GM19324 (cell line): Measurements from ENCODE around the gene TMEM135.
"Not testable (repeated sequence)": the region's sequence is repeated elsewhere in the genome, so short reads cannot be mapped to it uniquely, and the experiment has no call there.

Experiments
- ATAC-seq: cut with Tn5 transposase; IDR thresholded peaks from one replicate; pipeline ENCODE4 v1.9.1; 2021; ENCODE audit warnings: mild to moderate bottlenecking, moderate library complexity; ENCODE audit not compliant: unreplicated experiment, low FRiP score

TMEM135 gene

DNA sequence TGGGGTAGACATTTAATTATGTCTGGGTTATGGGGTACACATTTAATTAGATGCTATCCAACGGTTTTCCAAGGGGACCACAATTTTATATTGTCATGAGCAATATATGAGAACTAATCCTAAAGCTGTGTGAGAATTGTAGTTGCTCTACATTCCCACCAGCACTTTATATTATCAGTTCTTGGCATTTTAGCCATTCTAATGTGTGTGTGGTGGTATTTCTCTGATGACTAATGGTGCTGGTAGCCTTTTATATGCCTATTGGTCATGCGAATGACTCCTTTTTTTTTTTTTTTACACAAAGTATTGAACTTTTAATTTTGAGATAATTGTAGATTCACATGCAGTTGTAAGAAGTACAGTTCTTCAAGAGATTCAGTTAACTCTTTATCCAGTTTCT is 26.2 kb downstream of the TMEM135 start:
- no peak for ATAC-seq

DNA sequence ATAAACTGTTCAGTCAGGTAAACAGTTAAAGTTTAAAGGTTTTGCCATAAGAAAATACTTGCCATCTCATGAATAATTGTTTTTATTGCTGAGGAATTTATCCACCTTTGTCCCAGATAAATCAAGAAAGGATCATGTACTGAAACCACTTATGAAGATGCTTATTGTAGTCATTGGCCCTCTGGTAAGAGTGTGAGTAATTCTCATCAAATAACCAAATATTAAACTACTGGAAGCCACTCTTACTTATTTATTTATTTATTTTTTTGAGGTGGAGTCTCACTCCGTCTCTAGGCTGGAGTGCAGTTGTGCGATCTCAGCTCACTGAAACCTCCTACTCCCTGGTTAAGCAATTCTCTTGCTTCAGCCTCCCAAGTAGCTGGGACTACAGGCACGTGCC is 35.1 kb downstream of the TMEM135 start:
- ATAC-seq = no peak

DNA sequence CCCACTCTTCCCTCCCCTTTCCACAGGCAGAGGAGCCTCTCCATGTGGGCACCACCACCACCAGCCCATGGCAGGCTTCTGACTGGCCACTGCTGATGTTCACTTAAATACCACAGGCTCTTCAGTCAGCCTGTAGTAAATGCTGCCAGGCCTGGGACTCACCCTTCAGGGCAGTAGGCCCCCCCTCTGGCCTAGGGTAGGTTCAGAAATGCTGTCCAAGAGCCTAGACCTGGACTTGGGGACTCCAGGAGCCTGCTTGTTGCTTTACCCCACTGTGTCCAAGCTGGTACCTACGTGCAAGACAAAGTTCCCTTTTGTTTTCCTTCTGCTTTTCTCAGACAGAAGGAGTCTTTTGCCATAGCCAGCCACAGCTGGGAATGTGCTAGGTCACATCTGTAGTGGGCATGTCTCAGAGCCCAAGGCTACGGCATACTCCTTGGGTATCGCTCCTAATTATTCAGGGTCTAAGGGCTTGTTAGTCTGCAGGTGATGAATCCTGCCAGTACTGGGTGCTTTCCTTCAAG is 38.6 kb downstream of the TMEM135 start:
- ATAC-seq = no peak

DNA sequence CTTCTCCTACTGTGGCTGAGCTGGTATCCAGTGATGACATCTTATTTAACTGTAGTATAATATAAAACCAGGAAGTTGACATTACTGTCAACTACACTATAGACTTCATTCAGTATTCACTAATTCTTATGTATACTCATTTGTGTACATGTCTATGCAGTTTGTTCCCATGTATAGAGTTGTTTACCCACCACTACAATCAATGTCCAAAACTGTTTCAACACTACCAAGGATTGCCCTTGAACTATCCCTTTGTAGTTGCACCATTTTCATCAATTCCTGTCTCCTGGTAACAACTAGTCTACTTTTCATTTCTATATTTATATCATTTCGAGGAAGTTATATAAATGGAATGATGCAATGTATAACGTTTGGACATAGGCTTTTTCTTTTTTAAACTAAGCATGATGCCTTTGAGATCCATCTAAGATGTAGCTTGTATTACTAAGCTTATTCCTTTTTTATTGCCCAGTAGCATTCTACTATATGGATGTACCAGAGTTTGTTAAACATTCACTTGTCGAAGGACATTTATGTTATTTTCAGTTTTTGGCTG is 39.2 kb downstream of the TMEM135 start:
- no peak for ATAC-seq

DNA sequence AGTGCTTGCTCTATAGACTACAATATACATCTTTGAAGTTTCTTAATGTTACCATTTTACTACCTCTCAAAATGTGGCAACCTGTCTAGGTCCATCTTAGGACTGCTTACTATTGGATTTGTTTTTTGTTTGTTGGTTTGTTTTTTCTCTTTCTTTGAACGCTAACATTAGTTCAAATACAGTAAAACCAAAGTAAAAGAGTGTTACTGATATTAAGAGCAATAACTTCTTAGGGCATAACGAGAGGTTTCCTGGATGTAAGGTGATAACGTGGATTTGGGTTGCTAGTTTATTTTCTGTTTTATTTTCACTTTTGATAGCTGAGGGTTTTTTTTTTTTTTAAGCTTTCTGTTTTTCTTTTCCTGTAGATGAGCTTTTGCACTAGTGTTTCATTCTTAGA is 43.6 kb downstream of the TMEM135 start:
- ATAC-seq = peak; percentile 59

DNA sequence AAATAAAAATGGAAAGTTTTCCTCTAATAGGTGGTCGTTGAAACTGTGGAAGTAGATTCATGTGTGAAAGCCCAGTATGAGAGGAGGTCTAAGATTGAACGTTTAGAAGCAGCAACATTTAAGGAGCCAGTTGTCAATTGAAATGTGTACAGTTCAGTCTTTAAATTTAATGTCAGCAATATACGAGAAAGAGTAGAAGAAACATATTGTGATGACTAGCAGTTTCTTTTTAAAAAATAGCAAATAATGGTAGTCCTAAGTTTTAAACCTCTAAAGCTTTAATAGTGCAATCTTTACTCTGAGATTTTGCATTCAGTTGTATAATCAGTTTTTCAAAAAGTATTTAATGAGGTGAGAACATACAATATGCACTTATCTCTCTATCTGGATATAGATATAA is 44.9 kb downstream of the TMEM135 start:
- ATAC-seq = no peak

DNA sequence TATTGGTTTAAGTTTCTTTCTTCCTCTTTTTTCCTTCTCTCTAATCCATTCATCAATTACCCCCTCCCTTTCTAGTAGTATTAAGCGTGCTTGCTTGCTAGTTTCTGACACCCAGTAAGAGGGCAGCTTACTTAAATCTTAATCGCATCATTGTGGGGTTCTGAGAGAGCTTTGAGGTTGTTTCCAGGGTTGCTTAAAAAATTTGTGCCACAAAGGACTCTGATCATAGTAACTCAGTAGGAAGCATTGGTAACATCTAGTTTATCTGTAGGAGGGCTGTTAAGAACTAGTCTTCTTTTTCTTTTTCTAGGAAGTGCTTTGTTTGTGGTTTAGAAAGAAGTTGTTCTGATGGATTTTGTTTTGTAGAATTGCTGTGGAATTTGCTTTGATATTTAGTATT is 45.3 kb downstream of the TMEM135 start:
- ATAC-seq = no peak

DNA sequence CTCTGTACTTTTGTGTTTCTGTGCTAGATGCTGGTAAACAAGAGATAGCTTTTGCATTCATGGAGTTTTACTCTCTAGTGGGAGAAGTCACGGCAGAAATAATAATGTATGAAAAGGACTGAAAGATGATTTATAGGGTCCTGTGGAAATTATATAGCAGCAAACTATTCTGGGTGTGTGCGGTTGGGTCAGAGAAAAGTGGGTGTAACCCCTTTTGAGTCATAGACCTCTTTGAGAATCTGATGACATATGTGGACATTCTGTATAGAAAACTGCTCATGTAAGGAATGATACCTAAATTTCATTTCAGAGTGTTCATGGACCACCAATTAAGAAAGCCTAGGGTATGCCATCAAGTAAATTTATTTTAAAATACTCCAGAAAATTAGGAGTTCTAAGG is 54.4 kb downstream of the TMEM135 start:
- ATAC-seq = no peak

DNA sequence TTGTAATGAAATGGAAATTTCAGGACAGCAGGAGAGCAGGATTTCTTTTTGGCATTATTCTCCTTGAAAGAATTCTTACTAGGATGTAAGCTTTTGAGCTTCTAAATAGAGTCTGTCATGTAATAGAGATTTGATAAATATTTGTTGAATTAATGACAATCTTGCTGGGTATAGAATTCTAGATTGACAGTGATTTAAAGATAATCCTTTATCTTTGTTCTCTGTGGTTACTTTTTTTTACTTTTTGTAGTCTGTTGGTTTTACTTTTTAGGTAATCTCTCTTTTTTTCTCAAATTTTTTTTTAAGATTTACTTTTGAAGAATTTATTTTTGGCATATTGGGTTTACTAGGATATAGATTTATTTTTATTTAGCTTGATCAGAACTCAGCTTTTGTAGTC is 54.8 kb downstream of the TMEM135 start:
- ATAC-seq = no peak

DNA sequence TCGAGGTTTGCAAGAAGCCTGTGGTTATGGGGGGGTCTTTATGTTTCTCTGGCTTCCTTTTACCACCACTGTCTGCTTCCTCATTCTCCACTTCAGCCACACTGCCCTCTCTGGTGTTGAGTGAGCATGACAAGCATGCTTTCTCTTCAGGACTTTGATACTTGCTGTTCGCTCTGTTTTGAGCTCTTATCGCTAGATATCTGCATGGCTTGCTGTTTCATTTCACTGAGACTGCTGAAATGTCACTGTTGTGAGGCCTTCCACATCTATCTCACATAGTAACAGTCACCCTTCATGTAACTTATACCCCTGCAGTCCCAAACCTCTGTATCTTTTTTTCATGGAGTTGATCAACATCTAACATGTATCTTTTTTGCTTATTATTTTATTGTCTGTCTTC is 59.8 kb downstream of the TMEM135 start:
- ATAC-seq = no peak

DNA sequence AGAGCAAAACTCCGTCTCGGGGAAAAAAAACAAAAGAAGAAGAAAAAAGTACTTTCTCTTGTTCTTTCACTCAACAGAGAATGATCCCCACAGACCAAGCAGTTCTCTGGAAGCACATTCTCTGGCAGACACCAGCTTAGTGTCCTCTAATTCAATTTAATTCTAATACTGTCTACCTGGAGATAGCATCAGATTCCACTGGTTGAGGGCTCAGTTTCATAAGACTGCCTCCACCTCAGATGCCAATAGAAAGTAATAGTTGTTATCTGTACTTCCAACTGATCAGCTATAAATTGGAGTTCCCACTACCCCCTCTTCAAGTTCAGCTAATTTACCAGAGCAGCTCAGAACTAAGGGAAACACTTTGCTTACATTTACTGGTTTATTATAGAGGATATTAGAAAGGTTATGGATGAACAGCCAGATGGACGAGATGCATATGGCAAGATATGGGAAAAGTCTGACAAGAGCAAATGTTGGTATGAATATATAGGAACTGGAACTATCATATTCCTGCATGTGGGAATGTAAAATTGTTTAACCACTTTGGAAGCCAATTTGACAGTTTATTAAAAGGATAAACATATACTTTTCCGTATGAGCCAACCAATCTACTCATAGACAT is 64.3 kb downstream of the TMEM135 start:
- no peak for ATAC-seq

DNA sequence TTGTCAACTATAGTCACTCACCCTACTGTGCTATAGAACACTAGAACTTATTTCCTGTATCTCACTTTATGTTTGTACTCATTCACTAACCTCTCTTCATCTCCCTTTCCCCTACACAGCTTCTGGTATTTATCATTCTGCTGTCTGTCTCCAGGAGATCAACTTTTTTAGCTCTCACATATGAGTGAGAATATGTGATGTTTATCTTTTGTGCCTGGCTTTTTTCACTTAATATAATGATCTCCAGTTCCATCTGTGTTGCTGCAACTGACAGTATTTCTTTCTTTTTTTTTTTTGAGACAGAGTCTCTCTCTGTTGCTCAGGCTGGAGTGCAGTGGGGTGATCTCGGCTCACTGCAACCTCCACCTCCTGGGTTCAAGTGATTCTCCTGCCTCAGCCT is 68.1 kb downstream of the TMEM135 start:
- not testable (repeated sequence) for ATAC-seq

DNA sequence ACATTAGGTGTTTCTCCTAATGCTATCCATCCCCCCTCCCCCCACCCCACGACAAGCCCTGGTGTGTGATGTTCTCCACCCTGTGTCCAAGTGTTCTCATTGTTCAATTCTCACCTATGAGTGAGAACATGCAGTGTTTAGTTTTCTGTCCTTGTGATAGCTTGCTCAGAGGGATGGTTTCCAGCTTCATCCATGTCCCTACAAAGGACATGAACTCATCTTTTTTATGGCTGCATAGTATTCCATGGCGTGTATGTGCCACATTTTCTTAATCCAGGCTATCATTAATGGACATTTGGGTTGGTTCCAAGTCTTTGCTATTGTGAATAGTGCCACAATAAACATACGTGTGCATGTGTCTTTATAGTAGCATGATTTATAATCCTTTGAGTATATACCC is 69.6 kb downstream of the TMEM135 start:
- ATAC-seq = not testable (repeated sequence)

DNA sequence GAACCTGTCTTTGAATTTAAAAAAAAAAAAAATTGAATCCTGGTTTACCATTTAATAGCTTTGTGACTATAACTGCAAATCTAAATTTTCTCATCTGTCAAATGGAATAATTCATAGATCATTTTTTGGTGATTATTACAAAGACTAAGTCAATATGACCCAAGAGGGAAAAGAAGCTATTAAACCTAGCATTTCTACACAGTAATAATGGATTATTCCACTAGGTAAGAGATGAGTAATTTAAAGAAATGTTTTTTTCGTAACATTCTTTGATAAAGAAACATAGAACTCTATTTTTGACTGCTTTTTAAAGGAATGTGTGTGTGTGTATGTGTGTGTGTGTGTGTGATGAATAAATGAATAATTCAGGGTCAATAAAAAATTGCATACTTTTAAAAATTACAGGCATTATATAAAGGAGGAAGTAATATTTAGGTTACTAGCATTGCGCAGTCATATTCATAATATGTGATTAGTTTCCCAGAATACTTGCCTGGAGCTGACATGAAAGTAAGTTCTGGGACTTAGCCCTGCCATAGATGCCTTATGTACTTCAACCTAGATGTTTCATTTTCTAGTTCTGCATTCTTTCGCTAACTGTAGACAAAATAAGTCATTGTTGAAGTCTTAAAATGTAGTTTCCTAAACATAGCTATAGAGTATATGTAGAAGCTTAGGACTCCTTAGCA is 72.9 kb downstream of the TMEM135 start:
- ATAC-seq = no peak

DNA sequence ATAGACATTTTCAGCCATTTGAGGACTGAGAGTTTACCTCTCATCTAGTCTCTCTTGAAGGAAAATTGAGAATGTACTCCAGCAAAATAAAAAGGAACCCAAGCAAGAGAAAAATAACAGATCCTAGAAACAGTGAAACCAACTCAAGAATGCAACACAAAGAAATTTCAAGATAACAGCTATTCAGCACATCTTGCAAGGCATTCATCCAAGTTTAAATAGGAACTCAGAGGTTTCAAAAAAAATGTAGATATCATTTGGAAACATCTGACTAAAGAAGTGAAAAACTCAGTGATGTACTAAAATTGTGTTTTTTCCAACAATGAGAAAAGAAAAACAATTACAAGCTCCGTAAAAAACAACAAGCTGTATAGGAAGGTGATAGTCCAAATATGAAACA is 76.4 kb downstream of the TMEM135 start:
- ATAC-seq = no peak

DNA sequence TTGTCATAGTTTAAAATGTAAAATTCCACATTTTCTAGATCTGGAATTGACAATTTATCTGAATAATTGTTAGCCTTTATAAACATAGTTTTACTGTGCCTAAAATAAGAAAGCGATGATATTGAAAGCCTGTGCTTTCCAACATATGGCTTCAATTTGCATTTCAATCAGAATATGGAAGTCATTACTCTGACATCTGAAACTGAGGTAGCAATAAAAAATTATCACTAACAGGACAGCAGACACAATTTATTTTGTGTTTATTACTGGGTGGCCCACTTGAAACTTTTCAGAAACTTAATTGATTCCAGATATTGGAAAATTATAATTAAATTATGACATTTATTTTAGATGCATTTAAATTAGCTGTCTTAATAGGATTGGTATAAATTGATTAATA is 78.5 kb downstream of the TMEM135 start:
- ATAC-seq = no peak

DNA sequence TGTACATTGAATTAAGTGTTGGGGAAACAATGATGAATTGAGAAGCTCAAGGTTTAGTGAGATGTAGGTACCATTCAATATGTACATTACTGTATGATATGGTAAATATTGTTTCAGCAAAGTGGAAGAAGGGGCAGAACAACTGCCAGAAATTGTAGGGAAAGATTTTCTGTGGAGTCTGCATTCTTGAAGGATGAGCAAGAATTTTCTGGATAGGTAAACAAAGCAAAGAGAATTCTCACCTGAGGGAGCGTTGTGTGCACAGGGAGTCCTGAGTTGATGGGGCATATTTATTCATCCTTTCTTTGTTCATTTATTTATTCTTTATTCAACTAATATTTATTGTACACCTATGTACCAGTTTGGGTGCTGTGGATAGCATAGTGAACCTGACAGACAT is 83.2 kb downstream of the TMEM135 start:
- no peak for ATAC-seq

DNA sequence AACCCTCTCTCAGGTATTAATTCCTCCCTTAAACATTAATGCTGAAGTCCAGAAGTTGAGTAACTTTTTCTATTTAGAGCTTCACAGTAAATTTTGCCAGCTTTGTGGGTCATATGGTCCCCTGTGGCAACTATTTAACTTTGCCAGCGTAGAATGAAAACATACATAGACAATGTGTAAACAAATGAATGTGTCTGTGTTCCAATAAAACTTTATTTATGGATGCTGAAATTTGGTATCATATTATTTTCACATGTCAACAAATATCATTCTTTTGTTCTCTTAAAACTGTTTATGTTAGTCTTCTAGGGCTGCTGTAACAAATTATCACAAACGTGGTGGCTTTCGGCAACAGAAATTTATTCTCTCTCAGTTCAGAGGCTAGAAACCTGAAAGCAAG is 85.1 kb downstream of the TMEM135 start:
- ATAC-seq = no peak

DNA sequence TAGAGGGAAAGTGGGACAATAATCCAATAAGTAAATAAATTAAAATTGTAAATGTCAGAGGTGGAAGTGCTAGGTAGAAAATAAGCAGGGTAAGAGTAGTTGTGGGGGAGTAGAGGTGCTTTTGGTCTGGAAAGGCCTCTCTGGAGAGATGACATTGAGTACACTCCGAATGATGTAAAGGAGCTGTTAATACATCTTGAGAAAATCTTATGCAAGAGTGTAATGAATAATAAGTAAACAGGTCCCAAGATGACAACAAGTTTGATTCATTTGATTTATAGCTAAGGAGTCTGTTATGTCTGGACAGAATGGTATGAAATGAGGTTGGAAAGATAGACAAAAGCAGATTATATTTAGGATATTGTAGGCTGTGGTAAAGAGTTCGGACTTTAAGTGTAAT is 87.5 kb downstream of the TMEM135 start:
- no peak for ATAC-seq

DNA sequence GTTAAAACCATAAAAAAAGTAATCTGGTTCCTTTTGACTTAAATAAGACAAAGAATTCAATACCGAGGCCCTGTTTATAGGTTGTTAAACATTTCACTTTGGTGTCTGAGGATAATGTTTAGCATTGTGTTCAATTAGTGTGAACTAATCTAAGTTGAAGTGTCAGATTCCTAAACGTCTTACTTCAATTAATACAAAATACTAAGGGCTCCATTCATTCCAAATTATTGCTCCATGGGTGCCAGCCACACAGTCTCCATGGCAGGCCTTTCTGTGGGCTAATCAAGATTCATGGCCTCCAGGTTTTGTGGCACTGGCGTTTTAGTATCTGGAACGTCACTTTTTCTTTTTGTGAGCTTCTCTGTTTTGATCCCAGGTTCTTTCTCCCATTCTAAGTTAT is 89.4 kb downstream of the TMEM135 start:
- no peak for ATAC-seq

DNA sequence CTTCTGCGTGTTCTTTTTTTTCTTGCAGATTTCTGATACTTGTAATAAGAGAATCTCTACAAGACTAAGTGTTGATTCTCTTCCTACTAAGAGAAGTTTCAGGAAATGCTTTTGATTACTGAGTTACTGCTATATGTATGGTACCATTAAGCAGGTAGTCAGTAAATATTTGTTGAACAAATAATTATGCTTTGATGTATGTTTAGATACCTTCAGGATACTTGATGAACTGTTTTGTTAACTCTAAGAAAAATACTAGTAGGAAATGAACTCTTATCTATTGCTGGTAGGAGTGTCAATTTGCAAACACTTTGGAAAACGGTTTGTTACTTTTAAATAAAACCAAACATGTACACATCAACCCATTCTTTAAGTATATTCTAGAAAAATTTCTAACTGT is 90.6 kb downstream of the TMEM135 start:
- ATAC-seq = no peak

DNA sequence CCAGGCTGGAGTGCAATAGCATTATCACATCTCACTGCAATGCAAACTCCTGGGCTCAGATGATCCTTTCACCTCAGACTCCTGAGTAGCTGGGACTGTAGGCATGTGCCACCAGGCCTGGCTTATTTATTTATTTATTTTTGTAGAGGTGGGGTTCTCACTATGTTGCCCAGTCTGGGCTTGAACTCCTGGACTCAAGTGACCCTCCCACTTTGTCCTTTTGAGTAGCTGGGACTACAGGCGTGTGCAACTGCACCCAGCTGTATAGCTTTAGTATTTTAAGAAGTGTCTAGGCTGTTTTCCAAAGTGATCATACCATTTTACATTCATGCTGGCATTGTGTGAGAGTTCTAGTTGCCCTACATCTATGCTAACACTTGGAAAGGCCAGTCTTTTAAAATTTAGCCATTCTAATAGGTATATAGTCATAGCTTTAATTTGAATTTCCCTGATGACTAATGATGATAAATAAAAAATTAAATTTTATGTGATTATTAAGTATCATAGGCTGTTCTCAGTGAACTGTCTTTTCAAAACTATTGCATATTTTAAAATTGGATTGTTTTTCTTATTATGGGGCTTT is 96.9 kb downstream of the TMEM135 start:
- ATAC-seq = no peak
